GM06990 (cell line): ENCODE data around the gene PACRG.

Experiments
- DNase-seq: peaks from one replicate; pipeline ENCODE4 v3.0.0-alpha.2; 2011; ENCODE audit not compliant: insufficient read length; ENCODE audit errors: extremely low read depth
- H3K27me3 ChIP-seq: replicated peaks from 2 replicates; pipeline ENCODE4 v1.6.0; 2011; ENCODE audit warnings: low read length; ENCODE audit not compliant: control insufficient read depth, insufficient read depth
- H3K36me3 ChIP-seq: 2 replicates; pipeline ENCODE4 v1.5.1; 2011; ENCODE audit warnings: low read length; ENCODE audit not compliant: control insufficient read depth, insufficient read depth
- H3K4me3 ChIP-seq: replicated peaks from 2 replicates; pipeline ENCODE4 v1.5.1; 2011; ENCODE audit warnings: low read depth, mild to moderate bottlenecking, control low read depth, low read length
- TF ChIP-seq, protein P1 (sequence below): IDR thresholded peaks from 2 replicates; pipeline ENCODE4 v1.5.1; 2011; ENCODE audit warnings: low read length, control low read depth, mild to moderate bottlenecking, inconsistent platforms; ENCODE audit not compliant: insufficient read depth, poor library complexity, severe bottlenecking

The PACRG gene

DNA sequence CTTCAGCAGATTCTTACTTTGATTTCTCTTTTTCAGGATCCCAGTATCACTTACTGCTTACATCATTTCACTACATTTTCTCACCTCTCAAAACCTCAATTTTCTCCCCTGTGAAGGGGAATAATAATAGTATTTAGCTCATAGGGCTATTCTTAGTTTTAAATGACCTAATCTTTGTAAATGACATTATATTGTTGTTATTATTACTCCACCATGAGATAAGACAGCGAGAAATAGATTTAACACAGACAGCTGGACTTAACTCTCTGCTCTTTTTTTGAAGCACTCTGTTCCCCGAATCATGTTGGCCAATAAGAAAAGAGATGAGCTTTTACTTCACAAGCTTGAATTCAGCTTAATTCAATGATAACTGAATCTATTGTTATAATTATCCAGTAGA lies 578.2 kb downstream of the PACRG start:
- H3K4me3 ChIP-seq: no peak overlapping the region
- H3K27me3 ChIP-seq: no peaks in the 10 kb centered on the region
- DNase-seq: no peak
- H3K36me3 ChIP-seq: no peaks in the 10 kb centered on the region
- TF ChIP-seq, protein P1, sequence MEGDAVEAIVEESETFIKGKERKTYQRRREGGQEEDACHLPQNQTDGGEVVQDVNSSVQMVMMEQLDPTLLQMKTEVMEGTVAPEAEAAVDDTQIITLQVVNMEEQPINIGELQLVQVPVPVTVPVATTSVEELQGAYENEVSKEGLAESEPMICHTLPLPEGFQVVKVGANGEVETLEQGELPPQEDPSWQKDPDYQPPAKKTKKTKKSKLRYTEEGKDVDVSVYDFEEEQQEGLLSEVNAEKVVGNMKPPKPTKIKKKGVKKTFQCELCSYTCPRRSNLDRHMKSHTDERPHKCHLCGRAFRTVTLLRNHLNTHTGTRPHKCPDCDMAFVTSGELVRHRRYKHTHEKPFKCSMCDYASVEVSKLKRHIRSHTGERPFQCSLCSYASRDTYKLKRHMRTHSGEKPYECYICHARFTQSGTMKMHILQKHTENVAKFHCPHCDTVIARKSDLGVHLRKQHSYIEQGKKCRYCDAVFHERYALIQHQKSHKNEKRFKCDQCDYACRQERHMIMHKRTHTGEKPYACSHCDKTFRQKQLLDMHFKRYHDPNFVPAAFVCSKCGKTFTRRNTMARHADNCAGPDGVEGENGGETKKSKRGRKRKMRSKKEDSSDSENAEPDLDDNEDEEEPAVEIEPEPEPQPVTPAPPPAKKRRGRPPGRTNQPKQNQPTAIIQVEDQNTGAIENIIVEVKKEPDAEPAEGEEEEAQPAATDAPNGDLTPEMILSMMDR: no peak

DNA sequence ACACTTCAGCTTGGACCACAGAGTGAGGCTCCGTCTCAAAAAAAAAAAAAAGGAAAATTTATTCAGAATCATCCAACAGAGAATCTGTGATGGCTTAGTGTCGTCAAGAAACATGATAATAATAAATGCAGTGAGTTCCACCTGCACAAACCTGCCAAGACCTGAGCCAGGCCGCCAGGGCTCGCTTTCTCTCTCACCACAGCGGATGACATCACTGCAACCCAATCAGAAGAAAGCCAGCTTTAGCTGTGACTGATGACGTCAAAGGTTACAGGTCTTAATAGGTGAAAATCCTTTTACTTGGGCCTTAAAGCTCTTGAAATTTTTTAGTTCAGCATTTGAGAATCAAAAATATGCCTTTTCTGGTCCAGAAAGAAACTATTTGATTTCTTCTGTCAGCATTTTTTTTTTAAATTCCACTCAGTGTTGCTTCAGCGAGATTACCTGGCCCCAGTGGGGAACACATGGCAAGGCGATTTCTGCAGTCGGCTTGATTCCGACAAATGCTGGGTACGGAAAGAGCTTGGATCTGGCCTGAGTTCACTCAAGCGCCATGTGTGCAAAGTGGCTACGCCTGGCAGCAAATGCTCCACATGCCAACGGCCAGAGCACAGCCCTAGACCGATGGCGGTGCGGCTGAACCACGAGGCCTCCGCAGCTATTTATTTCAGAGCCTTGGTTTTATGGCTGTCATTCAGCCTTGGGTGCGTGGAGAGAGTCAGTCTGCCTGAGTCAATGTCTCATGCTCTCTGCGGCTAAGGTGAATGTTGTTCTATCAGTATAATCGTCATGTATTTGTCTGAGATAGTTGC lies 581.1 kb downstream of the PACRG start:
- Histone ChIP-seq H3K27me3 (no peaks in the 10 kb centered on the region), H3K4me3 (no peak overlapping the region), H3K36me3 (no peaks in the 10 kb centered on the region)
- TF ChIP-seq, protein P1: no peak
- DNase-seq: no peak

DNA sequence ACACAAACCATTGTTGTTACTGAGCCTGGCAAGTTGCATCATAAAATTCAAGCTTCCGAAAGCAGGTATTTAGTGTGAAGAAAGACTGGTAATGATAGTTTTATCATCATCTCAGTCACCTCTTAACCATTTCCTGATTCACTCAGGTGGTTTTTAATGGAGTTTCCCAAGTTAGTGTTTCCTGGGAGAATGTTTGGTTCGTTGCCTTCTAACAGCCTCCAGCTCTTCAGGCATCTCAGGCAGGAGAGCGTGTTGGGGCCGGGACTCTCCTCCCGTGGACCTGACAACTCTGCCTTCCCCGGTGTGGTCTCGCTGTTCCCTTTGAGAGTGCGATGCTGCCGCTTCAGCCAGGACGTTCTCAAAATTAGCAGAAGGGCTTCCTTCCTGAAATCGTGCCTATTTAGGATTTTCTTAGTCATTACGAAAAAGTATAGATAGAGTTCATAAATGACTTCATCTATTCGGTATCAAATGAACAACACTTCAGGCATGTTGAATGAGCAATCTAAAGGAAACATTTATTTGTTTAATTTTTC lies 581.8 kb downstream of the PACRG start:
- Histone ChIP-seq H3K27me3 (no peaks in the 10 kb centered on the region), H3K36me3 (no peaks in the 10 kb centered on the region), H3K4me3 (no peak overlapping the region)
- TF ChIP-seq, protein P1: no peak
- DNase-seq: no peak

DNA sequence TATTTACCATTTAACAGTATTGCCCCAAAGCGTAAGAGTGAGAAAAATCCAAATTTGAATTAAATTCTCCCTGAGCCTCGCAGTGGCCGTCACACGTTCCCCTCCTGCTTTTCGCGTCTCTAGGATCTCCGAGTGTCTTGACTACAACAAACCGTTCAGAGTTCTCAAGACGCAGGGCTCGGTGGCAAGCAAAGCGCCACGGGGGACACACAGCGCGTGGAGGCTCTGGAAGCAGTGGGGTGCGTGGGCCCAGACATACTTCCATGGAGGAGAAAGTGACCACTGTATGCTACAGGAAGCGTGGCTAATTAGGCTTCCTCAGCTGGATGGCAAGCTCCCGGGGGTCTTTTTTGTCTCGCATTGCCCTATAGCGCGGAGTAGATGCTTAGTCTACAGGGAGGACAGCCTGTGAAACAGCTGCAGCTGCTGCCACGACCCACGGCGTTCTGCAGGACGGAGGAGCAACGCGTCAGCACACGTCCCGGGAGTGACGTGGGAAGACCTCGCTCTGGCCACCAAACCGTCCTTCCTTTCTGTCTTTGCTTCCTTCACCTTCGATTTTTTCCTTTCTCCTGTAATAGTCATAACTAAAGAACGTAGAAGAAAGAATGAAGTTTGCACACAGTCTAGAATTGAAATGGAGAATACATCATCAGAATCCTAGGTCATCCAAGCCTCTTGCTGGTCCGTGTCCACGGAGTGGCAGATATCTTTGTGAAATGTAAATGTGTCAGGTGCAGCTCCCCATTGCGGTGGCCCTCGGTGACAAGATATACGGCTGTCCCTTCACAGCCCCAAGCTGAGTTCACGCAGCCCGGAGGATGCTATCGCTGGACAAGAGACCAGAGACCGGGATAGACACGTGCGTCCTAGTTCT lies 582.6 kb downstream of the PACRG start:
- Histone ChIP-seq H3K4me3 (no peak overlapping the region), H3K27me3 (no peaks in the 10 kb centered on the region), H3K36me3 (no peaks in the 10 kb centered on the region)
- TF ChIP-seq, protein P1: no peak
- DNase-seq: no peak

DNA sequence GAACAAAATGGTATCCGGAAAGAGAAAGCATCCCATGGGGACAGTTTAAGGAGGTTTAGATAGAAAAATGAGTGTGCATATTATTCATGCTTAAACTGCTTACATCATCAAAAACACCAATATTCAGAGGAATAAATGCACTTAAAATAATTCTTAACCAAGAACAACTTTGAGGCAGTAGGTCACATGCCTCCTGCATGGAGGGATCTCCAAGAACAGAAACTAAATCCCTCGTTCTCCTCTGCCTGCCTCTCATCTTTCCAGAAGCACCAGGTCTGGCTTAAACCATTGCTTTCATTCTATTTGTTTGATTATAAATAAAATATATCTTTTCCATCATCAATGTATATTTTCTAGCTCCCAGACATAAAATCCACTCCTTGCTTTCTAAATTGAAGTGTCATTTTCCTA lies 583.2 kb downstream of the PACRG start:
- Histone ChIP-seq H3K27me3 (no peaks in the 10 kb centered on the region), H3K36me3 (no peaks in the 10 kb centered on the region), H3K4me3 (no peak overlapping the region)
- TF ChIP-seq, protein P1: no peak
- no peak for DNase-seq
